Fibroblast of lung (primary cell): Measurements from ENCODE around the gene KLB. TPM values are rescaled to one million over a fixed set of nuclear protein-coding genes. Genes with fewer than 3 reads are reported as not detected.
"Not testable (repeated sequence)": the region's sequence is repeated elsewhere in the genome, so short reads cannot be mapped to it uniquely, and the experiment has no call there.

ENCODE experiments used
- DNase-seq, 2 donors: peaks; one replicate each; pipeline versions ENCODE4 v3.0.0 to v3.0.0-alpha.2; 2010; ENCODE audit warnings: low read depth in 2 of 2
- H2AFZ ChIP-seq: 2 replicates; pipeline ENCODE4 v1.5.1; 2012; ENCODE audit warnings: low read length, control low read depth, inconsistent platforms
- H3K27ac ChIP-seq: 2 replicates; pipeline ENCODE4 v1.5.1; 2011; ENCODE audit warnings: low read length, control low read depth; ENCODE audit not compliant: insufficient read depth
- H3K27me3 ChIP-seq: 2 replicates; pipeline ENCODE4 v1.5.1; 2011; ENCODE audit warnings: mild to moderate bottlenecking, low read length; ENCODE audit not compliant: control insufficient read depth, insufficient read depth
- H3K36me3 ChIP-seq: 2 replicates; pipeline ENCODE4 v1.5.1; 2011; ENCODE audit warnings: low read length; ENCODE audit not compliant: control insufficient read depth, insufficient read depth
- H3K4me1 ChIP-seq: 2 replicates; pipeline ENCODE4 v1.5.1; 2011; ENCODE audit warnings: low read length; ENCODE audit not compliant: control insufficient read depth, insufficient read depth; ENCODE audit errors: extremely low read depth
- H3K4me2 ChIP-seq: 2 replicates; pipeline ENCODE4 v1.5.1; 2011; ENCODE audit warnings: low read length, control low read depth; ENCODE audit not compliant: insufficient read depth; ENCODE audit errors: extremely low read depth
- H3K4me3 ChIP-seq, 4 experiments: fragments of 200-600 bp in 1 of 4; sonication (generic) in 1 of 4; replicated peaks in 1 of 4; 2 replicates each; pipeline ENCODE4 v1.5.1; 2011 to 2016; ENCODE audit warnings: low read length in 4 of 4, low read depth in 3 of 4, mild to moderate bottlenecking in 3 of 4, control low read depth in 2 of 4, inconsistent platforms in 1 of 4, mixed read lengths in 1 of 4; ENCODE audit not compliant: insufficient read depth in 1 of 4; ENCODE audit errors: control extremely low read depth in 1 of 4
- H3K79me2 ChIP-seq: 2 replicates; pipeline ENCODE4 v1.5.1; 2012; ENCODE audit warnings: mild to moderate bottlenecking, low read length, inconsistent platforms; ENCODE audit not compliant: control insufficient read depth, insufficient read depth
- H3K9ac ChIP-seq: 2 replicates; pipeline ENCODE4 v1.5.1; 2011; ENCODE audit warnings: mild to moderate bottlenecking, low read length, control low read depth; ENCODE audit not compliant: insufficient read depth
- H3K9me3 ChIP-seq: 2 replicates; pipeline ENCODE4 v1.5.1; 2012; ENCODE audit warnings: low read depth, low read length; ENCODE audit not compliant: control insufficient read depth, insufficient read depth
- H4K20me1 ChIP-seq: 2 replicates; pipeline ENCODE4 v1.5.1; 2011; ENCODE audit warnings: low read length; ENCODE audit not compliant: control insufficient read depth, insufficient read depth; ENCODE audit errors: extremely low read depth
- CTCF ChIP-seq, 2 donors: IDR thresholded peaks in 1 of 2; conservative IDR thresholded peaks in 1 of 2; 1 replicate in 1 of 2; 2 replicates in 1 of 2; pipeline ENCODE4 v1.5.1; 2011 to 2012; ENCODE audit warnings: low read length in 2 of 2, control low read depth in 1 of 2, inconsistent platforms in 1 of 2, low read depth in 1 of 2, mild to moderate bottlenecking in 1 of 2
- EZH2 ChIP-seq: IDR thresholded peaks from 2 replicates; pipeline ENCODE4 v1.5.1; 2012; ENCODE audit warnings: low read length, control low read depth, mild to moderate bottlenecking; ENCODE audit errors: missing control alignments
- polyA plus RNA-seq, 2 donors: library from polyadenylated mRNA; depleted of rRNA in 1 of 2; stranded (reverse) in 1 of 2; unstranded in 1 of 2; fragments of >200 nt; gene quantifications; 2 replicates each; pipeline ENCODE4 v1.2.1, GENCODE V29; 2011 to 2012; ENCODE audit warnings: missing spikeins in 1 of 2
- total RNA-seq: library from RNA; depleted of rRNA; stranded (reverse); fragments of >200 nt; gene quantifications from 2 replicates; pipeline ENCODE4 v1.2.1, GENCODE V29; 2014

Gene KLB
- total and polyA plus RNA-seq, 2 donors (not counting 1 experiment from before 2014, with no cell fraction given) = not detected

GRCh38 chr4:39407584-39407885 is 805 bp downstream of the KLB start:
- no peaks in the 10 kb centered on the region for H3K4me1 ChIP-seq
- TF ChIP-seq EZH2 (no peak), CTCF (conservative IDR thresholded peaks at IDR 0.05 in 1 of 2, IDR thresholded peaks at IDR 0.05 in 1 of 2; ENCODE audit: low read depth in 1 of 2, low read length in 2 of 2) (no peak)
- H4K20me1 ChIP-seq = no peaks in the 10 kb centered on the region
- H3K4me3 ChIP-seq = no peak overlapping the region
- no peaks in the 10 kb centered on the region for H3K36me3 ChIP-seq
- H3K9ac ChIP-seq = no peak overlapping the region
- no peak overlapping the region for H2AFZ ChIP-seq
- H3K27me3 ChIP-seq = no peaks in the 10 kb centered on the region
- no peak overlapping the region for H3K27ac ChIP-seq
- no peak for DNase-seq
- no peaks in the 10 kb centered on the region for H3K9me3 ChIP-seq
- H3K4me2 ChIP-seq = no peak overlapping the region
- no peaks in the 10 kb centered on the region for H3K79me2 ChIP-seq

- peak; percentile 6 to 29 for TF ChIP-seq CTCF (conservative IDR thresholded peaks at IDR 0.05 in 1 of 2, IDR thresholded peaks at IDR 0.05 in 1 of 2; ENCODE audit: low read depth in 1 of 2, low read length in 2 of 2)
- no peak for TF ChIP-seq EZH2
- Histone ChIP-seq H3K27me3 (no peaks in the 10 kb centered on the region), H3K27ac (no peak overlapping the region), H4K20me1 (no peaks in the 10 kb centered on the region), H3K4me2 (no peak overlapping the region), H3K4me1 (no peaks in the 10 kb centered on the region), H3K79me2 (no peaks in the 10 kb centered on the region), H3K9me3 (no peaks in the 10 kb centered on the region), H3K9ac (no peak overlapping the region), H2AFZ (peak overlapping the region; percentile 65), H3K36me3 (no peaks in the 10 kb centered on the region), H3K4me3 (no peak overlapping the region)
- DNase-seq = peak in 1 of 2 donors; percentile 25
Measured at GRCh38 chr4:39410415-39410814, 3.7 kb downstream of the KLB start.

GRCh38 chr4:39411561-39411960 is 4.8 kb downstream of the KLB start:
- H3K27ac ChIP-seq, H4K20me1 ChIP-seq, H3K4me3 ChIP-seq: not testable (repeated sequence)

More at GRCh38 chr4:39411561-39411960, 4.8 kb downstream of the KLB start:
- not testable (repeated sequence) for H3K79me2 ChIP-seq, H2AFZ ChIP-seq, H3K9me3 ChIP-seq, H3K27me3 ChIP-seq, H3K9ac ChIP-seq, H3K4me1 ChIP-seq, H3K4me2 ChIP-seq, DNase-seq, H3K36me3 ChIP-seq
